ENCODE results near the gene TIAM2. TPM values are rescaled to one million over a fixed set of nuclear protein-coding genes. Genes with fewer than 3 reads are reported as not detected.

The TIAM2 gene
- polyA plus RNA-seq, 3 donors from 2014 or later, result 0.28 to 2.3 TPM; not detected in 1

DNA sequence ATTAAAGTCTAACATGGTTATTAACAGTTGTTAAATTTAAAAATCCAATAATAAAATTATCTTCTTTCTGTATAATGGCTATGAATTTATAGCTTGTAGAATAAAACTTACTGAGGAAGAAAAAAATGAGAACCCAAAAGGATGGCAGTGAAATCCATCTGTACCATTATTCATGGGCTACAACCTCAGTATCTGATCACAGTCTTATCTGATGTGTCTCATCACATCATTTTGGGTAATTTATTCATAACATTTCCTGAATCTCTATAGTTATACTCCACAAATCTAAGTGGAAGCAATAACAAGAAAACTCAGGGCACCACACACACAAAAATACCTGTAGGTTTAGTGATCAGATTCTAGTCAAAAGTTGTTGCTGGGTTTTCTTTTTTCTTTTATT is 276.0 kb downstream of the TIAM2 start:
- H3K36me3 Mint-ChIP-seq, result peaks cover 4 to 18% (median 4%) of the 10 kb centered on the region in 3 donors
- no peak for DNase-seq
- H3K4me1 Mint-ChIP-seq, result peaks cover 10 to 13% of the 10 kb centered on the region in 2 donors
- H3K4me3 Mint-ChIP-seq, result no peak overlapping the region
- no peaks in the 10 kb centered on the region for H3K9me3 Mint-ChIP-seq
- H3K27ac Mint-ChIP-seq, result no peak overlapping the region
- no peaks in the 10 kb centered on the region for H3K27me3 Mint-ChIP-seq (ENCODE audit: low read depth in 3 of 3)

DNA sequence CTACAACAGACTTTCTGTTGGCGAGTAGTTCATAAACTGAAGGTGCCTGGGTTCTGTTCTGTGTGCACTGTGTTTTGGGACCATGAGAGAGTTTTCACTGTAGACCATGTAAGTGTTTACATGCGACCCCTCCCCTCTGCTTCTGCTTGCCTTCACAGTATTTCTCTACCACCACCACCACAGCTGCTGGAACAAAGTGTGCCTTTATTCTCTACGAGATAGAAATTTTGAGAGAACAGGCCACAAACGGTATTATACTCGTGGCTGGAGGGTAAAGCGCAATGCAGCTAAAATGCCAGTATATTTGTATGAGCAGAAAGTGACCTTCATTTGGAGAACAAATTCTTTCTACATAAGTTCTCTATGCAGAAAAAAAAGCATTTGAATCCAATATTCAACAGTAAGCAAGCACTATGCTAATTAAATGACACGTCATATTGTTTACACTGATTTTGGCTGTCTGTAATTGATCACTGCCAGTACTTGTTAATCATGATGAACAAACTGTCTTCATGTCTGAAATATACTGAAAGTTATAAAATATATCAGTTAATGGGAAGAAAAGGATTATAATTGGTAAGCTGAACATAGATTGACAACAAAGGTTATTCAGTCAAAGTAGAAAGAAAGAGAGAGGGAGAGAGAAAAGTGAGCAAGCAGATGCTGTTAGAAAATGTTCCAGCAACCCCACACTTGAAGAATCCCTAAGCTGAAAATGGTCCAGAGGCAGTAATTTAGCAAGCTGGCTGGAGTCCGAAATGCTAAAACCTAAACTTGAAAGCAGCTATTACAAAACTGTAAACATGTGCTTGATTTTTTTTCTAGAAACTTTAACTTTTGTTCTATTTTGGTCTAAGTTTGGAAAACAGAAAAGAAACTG is 277.5 kb downstream of the TIAM2 start:
- no peaks in the 10 kb centered on the region for H3K9me3 Mint-ChIP-seq
- peaks cover 9 to 13% of the 10 kb centered on the region in 2 donors for H3K4me1 Mint-ChIP-seq
- no peak overlapping the region for H3K4me3 Mint-ChIP-seq
- peaks cover 4 to 18% (median 7%) of the 10 kb centered on the region in 3 donors for H3K36me3 Mint-ChIP-seq
- DNase-seq, result no peak
- peak overlapping the region in 1 of 6 donors; percentile 17 for H3K27ac Mint-ChIP-seq
- H3K27me3 Mint-ChIP-seq (ENCODE audit: low read depth in 3 of 3), result no peaks in the 10 kb centered on the region

DNA sequence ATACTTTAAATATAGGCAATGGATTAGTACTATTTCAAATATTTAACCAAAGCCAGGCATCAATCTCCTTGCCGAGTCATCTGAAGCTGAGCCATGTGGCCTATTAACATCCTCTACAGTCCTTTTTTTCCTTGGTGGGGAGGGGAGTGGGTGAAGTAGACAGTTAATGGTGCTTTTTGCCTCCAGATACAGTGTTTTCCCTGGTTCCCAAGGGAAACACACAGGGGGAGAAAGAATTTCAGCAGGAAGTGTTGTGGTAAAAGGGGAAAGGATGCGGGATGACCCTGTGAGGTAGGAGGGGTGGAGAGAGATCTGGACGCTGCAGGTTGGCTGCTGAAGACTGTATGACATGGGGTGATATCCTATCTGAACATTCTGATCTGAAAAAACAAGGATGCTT is 278.3 kb downstream of the TIAM2 start:
- Mint-ChIP-seq H3K27me3 (ENCODE audit: low read depth in 3 of 3) (no peaks in the 10 kb centered on the region), H3K27ac (peak overlapping the region in 1 of 6 donors; percentile 1), H3K9me3 (no peaks in the 10 kb centered on the region), H3K36me3 (peaks cover 3 to 15% (median 4%) of the 10 kb centered on the region in 3 donors), H3K4me3 (no peak overlapping the region), H3K4me1 (peaks cover 6% of the 10 kb centered on the region in 2 donors)
- no peak for DNase-seq

DNA sequence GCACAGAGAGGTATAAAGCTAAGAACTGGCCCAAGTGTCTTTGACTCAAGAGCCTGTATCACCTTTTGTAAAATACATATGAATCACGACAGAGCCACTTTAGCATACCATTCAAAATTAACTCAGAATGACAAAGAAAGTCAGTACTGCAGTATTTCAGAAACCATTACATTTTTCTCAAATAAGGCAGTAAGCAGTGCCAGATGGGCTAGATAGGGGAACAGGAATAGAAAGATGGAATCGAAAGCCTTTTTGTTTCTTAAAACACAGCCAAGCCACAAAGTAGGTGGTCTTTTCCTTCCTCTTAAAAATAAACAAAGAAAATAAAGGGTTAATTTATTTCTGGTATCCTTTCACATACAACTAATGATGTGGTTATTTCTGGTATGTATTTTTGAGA is 279.0 kb downstream of the TIAM2 start:
- Mint-ChIP-seq H3K4me3 (no peak overlapping the region), H3K27ac (no peak overlapping the region), H3K4me1 (peaks cover 6% of the 10 kb centered on the region in 2 donors), H3K27me3 (ENCODE audit: low read depth in 3 of 3) (no peaks in the 10 kb centered on the region), H3K36me3 (peaks cover 5 to 19% (median 6%) of the 10 kb centered on the region in 3 donors), H3K9me3 (no peaks in the 10 kb centered on the region)
- DNase-seq, result no peak

DNA sequence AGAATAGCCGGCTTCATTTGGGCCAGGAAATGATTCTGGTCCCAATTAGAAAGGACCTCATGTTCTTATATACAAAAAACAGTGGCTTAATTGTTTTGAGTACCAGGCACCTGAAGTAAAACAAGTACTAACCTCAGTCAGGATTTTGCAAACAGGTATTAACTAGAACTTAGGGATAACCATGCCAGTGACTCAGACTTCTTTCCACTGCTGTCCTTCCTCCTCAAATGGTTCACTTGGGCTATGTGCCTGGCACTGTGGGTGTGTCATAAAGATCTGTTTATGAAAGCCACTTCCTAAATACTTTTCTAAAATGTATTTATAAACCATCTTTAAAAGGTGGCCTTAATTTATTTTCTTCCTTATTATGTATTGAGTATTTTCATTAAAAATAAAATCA is 279.4 kb downstream of the TIAM2 start:
- Mint-ChIP-seq H3K27me3 (ENCODE audit: low read depth in 3 of 3) (no peaks in the 10 kb centered on the region), H3K9me3 (no peaks in the 10 kb centered on the region), H3K36me3 (peaks cover 8 to 23% (median 9%) of the 10 kb centered on the region in 3 donors), H3K4me3 (no peak overlapping the region), H3K4me1 (peaks cover 6% of the 10 kb centered on the region in 2 donors), H3K27ac (no peak overlapping the region)
- DNase-seq, result no peak

DNA sequence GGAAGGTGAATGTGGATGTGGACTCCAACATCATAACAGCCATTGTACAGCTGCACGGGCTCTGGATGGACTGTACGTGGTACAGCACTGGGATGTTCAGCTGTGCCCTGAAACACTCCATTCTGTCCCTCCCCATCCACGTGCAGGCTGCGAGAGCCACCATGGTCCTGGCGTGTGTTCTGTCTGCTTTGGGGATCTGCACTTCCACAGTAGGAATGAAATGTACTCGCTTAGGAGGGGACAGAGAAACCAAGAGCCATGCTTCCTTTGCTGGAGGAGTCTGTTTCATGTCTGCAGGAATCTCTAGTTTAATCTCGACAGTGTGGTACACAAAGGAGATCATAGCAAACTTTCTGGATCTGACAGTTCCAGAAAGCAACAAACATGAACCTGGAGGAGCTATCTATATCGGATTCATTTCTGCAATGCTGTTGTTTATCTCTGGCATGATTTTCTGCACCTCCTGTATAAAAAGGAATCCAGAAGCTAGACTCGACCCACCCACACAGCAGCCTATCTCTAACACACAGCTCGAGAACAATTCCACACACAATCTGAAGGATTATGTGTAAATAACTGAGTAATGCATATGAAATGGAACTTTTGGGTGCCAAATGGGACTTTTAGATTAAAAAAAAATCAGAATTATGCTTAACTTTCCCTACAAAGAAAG is 280.8 kb downstream of the TIAM2 start:
- H3K9me3 Mint-ChIP-seq, result no peaks in the 10 kb centered on the region
- no peak overlapping the region for H3K27ac Mint-ChIP-seq
- H3K4me3 Mint-ChIP-seq, result no peak overlapping the region
- no peaks in the 10 kb centered on the region for H3K27me3 Mint-ChIP-seq (ENCODE audit: low read depth in 3 of 3)
- no peak for DNase-seq
- H3K36me3 Mint-ChIP-seq, result peaks cover 14 to 30% (median 15%) of the 10 kb centered on the region in 3 donors
- peaks cover 6% of the 10 kb centered on the region in 2 donors for H3K4me1 Mint-ChIP-seq

DNA sequence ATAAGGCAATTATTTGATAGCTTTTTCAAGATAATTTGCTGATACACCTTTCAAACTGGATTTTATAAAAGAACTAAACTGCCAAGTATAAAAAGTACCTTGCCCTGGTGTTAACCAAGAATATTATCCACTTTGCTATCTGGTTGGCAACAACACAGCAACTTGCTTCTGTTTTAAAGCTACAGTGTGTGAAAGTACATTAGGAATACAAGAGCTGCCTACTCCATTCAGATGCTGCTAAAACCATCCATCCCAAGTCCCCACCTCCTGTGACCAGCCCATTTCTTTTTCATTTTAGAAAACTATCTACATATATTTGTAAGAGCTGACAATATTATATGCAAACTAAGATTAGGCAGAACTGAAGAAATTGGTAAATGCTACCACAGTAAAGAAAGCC is 281.5 kb downstream of the TIAM2 start:
- peak overlapping the region in 1 of 6 donors; percentile 6 for H3K27ac Mint-ChIP-seq
- peaks cover 14 to 30% (median 15%) of the 10 kb centered on the region in 3 donors for H3K36me3 Mint-ChIP-seq
- H3K27me3 Mint-ChIP-seq (ENCODE audit: low read depth in 3 of 3), result no peaks in the 10 kb centered on the region
- H3K4me3 Mint-ChIP-seq, result no peak overlapping the region
- DNase-seq, result no peak
- no peaks in the 10 kb centered on the region for H3K9me3 Mint-ChIP-seq
- peaks cover 6% of the 10 kb centered on the region in 2 donors for H3K4me1 Mint-ChIP-seq

DNA sequence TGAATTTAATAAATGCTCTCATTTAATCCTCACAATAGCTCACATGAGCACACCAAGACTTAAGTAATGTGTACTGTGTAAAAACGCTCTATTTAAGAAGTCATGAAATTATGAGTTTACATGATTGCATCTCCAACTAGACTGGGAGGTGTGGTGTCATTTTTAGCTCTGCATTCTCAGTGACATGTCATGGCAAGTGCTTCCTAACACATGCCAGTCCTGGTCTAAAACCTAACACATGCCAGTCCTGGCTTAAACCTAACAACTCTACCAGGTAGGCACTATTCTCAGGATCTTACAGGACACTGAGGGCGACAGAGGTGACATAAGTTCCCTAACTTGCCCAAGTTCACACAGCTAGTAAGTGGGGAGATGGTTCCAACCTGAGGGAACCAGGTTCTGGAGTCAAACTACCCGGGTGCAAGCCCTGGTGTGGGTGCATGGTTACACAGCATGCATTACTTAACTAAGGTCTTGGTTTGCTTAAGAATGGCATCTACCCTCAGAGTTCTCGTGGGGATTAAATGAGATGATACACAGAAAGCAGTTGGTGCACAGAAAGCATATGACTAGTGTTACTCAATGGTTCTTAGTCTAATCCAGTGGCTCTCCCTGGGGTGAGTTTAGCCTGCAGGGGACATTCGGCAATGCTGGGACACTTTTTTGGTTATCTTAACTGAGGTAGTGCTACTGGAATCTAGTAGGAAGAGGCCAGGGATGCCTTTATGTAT is 283.4 kb downstream of the TIAM2 start:
- Mint-ChIP-seq H3K9me3 (no peaks in the 10 kb centered on the region), H3K27ac (peak overlapping the region in 2 of 6 donors; percentile 30 to 67), H3K36me3 (peaks cover 15 to 35% (median 19%) of the 10 kb centered on the region in 3 donors), H3K4me3 (no peak overlapping the region), H3K4me1 (peaks cover 4% of the 10 kb centered on the region in 2 donors), H3K27me3 (ENCODE audit: low read depth in 3 of 3) (no peaks in the 10 kb centered on the region)
- DNase-seq, result no peak

DNA sequence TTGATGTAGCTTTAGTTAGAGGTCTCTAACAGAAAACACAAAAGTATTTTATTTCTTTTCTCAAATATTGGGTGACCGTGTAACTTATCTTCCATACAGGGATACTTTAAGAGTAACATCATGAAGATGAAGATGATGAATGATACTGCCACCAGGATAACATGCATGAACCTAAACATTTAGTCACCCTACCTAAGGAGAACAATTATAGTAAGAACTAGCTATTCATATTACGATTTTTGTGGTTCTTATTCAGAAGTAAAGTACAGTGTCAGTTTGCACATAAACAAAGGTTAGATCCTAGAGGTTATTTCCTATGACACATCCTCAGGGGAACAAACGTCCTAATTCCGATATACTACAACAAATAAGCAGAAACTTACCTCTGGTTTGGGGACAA is 289.7 kb downstream of the TIAM2 start:
- H3K36me3 Mint-ChIP-seq, result peaks cover 11 to 24% (median 18%) of the 10 kb centered on the region in 3 donors
- H3K27me3 Mint-ChIP-seq (ENCODE audit: low read depth in 3 of 3), result no peaks in the 10 kb centered on the region
- H3K4me1 Mint-ChIP-seq, result no peaks in the 10 kb centered on the region
- H3K4me3 Mint-ChIP-seq, result no peak overlapping the region
- no peak overlapping the region for H3K27ac Mint-ChIP-seq
- DNase-seq, result no peak
- no peaks in the 10 kb centered on the region for H3K9me3 Mint-ChIP-seq

DNA sequence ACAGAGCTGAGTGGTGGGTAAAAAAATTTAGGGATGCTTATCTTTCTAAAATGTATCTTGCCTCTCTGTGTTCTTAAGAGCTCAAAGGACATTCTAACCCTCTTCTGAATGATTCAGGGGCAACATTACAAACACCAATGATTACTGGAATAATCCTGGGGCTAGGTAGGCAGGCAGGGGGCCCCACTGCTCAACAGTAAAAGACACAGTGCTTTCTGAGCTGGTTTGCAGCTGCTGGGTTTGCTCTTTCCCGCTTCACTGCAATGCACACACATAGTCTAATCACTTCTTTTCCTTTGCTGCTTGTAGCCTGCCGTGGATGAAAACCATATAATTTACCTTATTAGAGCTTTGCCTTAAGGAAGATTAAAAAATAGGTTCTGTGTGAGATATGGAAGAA is 292.6 kb downstream of the TIAM2 start:
- no peaks in the 10 kb centered on the region for H3K4me1 Mint-ChIP-seq
- H3K4me3 Mint-ChIP-seq, result no peak overlapping the region
- peak overlapping the region in 1 of 6 donors; percentile 56 for H3K27ac Mint-ChIP-seq
- peaks cover 12 to 29% (median 20%) of the 10 kb centered on the region in 3 donors for H3K36me3 Mint-ChIP-seq
- no peaks in the 10 kb centered on the region for H3K27me3 Mint-ChIP-seq (ENCODE audit: low read depth in 3 of 3)
- H3K9me3 Mint-ChIP-seq, result no peaks in the 10 kb centered on the region
- no peak for DNase-seq

DNA sequence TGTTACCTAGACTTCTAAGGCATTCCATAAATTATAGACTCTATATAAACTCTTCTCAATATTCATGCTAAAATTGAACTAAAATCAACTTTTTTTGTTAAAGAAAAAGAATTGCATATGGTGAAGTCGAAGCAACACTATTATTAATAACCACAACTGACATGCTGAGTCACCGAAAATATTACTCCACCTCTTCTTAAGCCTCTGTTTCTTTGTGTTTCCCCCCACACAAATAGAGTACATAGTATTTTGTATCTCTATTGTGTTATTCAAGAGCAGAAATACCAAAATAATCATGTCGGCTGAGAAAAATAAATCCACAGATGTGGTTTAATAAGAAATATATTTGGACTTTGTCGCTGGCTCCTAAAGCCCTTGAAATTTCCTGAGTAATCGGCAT is 295.4 kb downstream of the TIAM2 start:
- Mint-ChIP-seq H3K9me3 (no peaks in the 10 kb centered on the region), H3K4me3 (no peak overlapping the region), H3K4me1 (no peaks in the 10 kb centered on the region), H3K27me3 (ENCODE audit: low read depth in 3 of 3) (no peaks in the 10 kb centered on the region), H3K36me3 (peaks cover 12 to 33% (median 22%) of the 10 kb centered on the region in 3 donors), H3K27ac (no peak overlapping the region)
- no peak for DNase-seq

DNA sequence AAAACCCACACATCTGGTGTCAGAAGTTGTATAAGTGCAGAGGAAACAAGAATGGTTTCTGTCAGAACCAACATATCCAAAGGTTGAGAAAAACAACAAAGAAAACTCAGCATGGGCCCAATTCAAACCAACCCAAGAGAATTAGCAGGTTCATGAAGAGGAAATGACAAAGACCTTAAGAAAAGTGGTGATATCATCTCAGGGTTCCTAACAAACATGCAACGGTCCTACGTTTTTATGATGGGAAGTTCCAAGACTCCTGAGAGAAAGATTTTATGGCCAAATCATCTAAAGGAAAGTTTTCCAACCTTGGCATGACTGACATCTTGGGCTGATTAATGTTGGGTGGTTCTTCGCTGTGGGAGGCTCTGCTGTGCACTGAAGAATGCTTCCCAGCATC is 296.2 kb downstream of the TIAM2 start:
- Mint-ChIP-seq H3K9me3 (no peaks in the 10 kb centered on the region), H3K27me3 (ENCODE audit: low read depth in 3 of 3) (no peaks in the 10 kb centered on the region), H3K4me3 (no peak overlapping the region), H3K27ac (peak overlapping the region in 3 of 6 donors; percentile 6 to 53 (median 41)), H3K36me3 (peaks cover 12 to 33% (median 22%) of the 10 kb centered on the region in 3 donors), H3K4me1 (no peaks in the 10 kb centered on the region)
- DNase-seq, result no peak

DNA sequence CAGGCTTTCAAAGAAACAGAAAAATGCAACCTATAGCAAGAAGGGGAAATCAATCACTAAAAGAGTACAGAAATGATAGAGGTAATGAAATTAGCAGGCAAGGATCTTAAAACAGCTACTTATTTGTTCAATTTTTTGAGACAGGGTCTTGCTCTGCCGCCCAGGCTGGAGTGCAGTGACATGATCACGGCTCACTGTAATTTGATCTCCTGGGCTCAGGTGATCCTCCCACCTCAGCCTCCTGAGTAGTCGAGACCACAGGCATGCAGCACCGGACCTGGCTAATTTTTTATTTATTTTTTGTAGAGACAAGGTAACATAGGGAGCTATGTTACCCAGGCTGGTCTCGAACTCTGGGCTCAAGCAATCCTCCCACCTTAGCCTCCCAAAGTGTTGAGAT is 297.6 kb downstream of the TIAM2 start:
- Mint-ChIP-seq H3K4me1 (no peaks in the 10 kb centered on the region), H3K36me3 (peaks cover 14 to 47% (median 22%) of the 10 kb centered on the region in 3 donors), H3K27me3 (ENCODE audit: low read depth in 3 of 3) (no peaks in the 10 kb centered on the region), H3K4me3 (no peak overlapping the region), H3K9me3 (no peaks in the 10 kb centered on the region), H3K27ac (no peak overlapping the region)
- no peak for DNase-seq

DNA sequence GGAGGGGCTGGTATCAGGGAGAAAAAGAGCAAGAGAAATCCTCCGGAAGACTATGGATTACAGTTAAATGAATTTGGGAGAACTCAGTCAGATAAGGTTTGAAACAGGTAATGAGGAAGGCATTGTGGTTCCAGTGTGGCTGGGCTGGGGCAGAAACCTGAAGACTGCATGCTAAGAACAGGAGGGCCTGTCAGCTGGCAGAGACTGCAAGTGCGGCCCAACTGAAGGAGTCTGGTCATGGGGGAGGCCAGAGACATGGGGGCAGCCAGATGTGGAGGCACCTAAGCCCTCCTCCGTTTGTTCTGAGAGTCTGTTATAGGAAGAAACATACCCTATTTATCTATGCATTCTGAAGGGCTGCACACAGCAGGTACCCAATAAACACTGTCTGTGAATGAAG is 302.6 kb downstream of the TIAM2 start:
- no peak for DNase-seq
- peak overlapping the region in 1 of 6 donors; percentile 60 for H3K27ac Mint-ChIP-seq
- H3K9me3 Mint-ChIP-seq, result no peaks in the 10 kb centered on the region
- peaks cover 6 to 40% (median 10%) of the 10 kb centered on the region in 3 donors for H3K36me3 Mint-ChIP-seq
- H3K4me3 Mint-ChIP-seq, result no peak overlapping the region
- no peaks in the 10 kb centered on the region for H3K27me3 Mint-ChIP-seq (ENCODE audit: low read depth in 3 of 3)
- peaks cover 0 to 3% of the 10 kb centered on the region in 2 donors for H3K4me1 Mint-ChIP-seq

Measured in immature natural killer cell (primary cell).